HK-2 (cell line): ENCODE results near the gene FBLIM1.
A peak's percentile ranks its signal among the peaks of the same experiment; 100 is the strongest.
"Not testable (repeated sequence)": the region's sequence is repeated elsewhere in the genome, so short reads cannot be mapped to it uniquely, and the experiment has no call there.

Source experiments
- DNase-seq: peaks from one replicate; pipeline ENCODE4 v3.0.0-alpha.2; 2018; ENCODE audit not compliant: unreplicated experiment

The FBLIM1 gene

GRCh38 chr1:15767941-15768340 is 9.3 kb downstream of the FBLIM1 start:
- no peak for DNase-seq

- no peak for DNase-seq
Measured at GRCh38 chr1:15768388-15768787, 9.8 kb downstream of the FBLIM1 start.

- no peak for DNase-seq
Measured at GRCh38 chr1:15770313-15770962, 11.8 kb downstream of the FBLIM1 start.

- DNase-seq: no peak
Measured at GRCh38 chr1:15771836-15772515, 13.4 kb downstream of the FBLIM1 start.

GRCh38 chr1:15775706-15776105 is 17.1 kb downstream of the FBLIM1 start:
- no peak for DNase-seq

- no peak for DNase-seq
Measured at GRCh38 chr1:15777909-15778707, 19.5 kb downstream of the FBLIM1 start.

GRCh38 chr1:15785683-15786082 is 27.1 kb downstream of the FBLIM1 start:
- no peak for DNase-seq

GRCh38 chr1:15786581-15786980 is 28.0 kb downstream of the FBLIM1 start:
- no peak for DNase-seq

GRCh38 chr1:15788624-15789301 is 30.2 kb downstream of the FBLIM1 start:
- no peak for DNase-seq

- DNase-seq: no peak
Measured at GRCh38 chr1:15796086-15796462, 37.5 kb downstream of the FBLIM1 start.

GRCh38 chr1:15797614-15798390 is 39.2 kb downstream of the FBLIM1 start:
- DNase-seq: no peak

- DNase-seq: peak; percentile 93
Measured at GRCh38 chr1:15799004-15799867, 40.6 kb downstream of the FBLIM1 start.

GRCh38 chr1:15799928-15800835 is 41.6 kb downstream of the FBLIM1 start:
- peak; percentile 95 for DNase-seq

GRCh38 chr1:15802234-15802965 is 43.8 kb downstream of the FBLIM1 start:
- DNase-seq: peak; percentile 56

GRCh38 chr1:15803380-15803779 is 44.8 kb downstream of the FBLIM1 start:
- DNase-seq: no peak

GRCh38 chr1:15804060-15804459 is 45.5 kb downstream of the FBLIM1 start:
- no peak for DNase-seq

GRCh38 chr1:15807121-15807520 is 48.5 kb downstream of the FBLIM1 start:
- DNase-seq: no peak

- not testable (repeated sequence) for DNase-seq
Measured at GRCh38 chr1:15807549-15807948, 49.0 kb downstream of the FBLIM1 start, which contains the start of gene UQCRHL. Gene UQCRHL, minus strand, starts transcription at chr1:15807649. Its CDS starts 0 bp downstream, at chr1:15807649.

- no peak for DNase-seq
Measured at GRCh38 chr1:15808955-15809354, 50.4 kb downstream of the FBLIM1 start.
